Anterior cingulate cortex (tissue), 58 donors: Measurements from ENCODE around the gene EYA2.

Source experiments
- DNase-seq, 58 donors: peaks; one replicate each; lab custom pipeline; 2025; lab: John Stamatoyannopoulos, UW

EYA2 gene

DNA sequence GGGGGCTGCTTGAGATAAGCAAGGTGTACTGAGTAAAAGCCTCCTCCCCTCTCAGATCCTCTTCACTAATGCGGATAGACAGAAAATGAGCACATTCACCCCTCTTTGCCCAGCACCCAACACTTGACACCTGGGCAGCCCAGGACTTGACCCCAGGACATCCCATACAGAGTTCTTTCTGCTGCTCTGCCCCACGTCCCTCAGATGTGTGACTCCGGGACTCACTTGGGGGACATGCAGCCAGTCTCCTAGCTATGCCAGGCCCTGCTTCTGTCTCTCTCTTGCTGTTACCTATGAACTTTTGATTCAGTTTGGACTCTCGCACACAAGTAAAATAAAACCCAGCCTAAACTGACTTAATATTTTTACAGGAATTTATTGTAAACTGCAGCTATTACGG lies 159.9 kb downstream of the EYA2 start:
- no peak for DNase-seq

DNA sequence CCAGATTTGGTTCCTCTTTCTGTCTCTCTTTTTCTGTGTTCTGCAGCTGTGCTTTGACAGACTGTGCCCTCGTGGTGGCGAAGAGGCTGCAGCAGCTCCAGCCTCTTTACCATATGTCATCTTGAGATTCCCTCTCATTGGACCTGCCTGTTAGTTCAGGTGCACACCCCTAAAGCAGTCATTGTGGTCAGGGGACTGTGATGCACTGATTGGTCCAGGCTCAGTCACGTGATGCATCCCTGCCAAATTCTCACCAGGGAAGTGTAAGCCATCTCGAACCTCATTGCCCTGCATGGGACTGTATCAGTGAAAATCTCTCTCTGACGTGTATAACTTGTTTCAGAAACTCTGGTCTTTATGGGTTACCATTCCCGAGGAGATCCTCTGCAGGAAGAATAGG lies 160.3 kb downstream of the EYA2 start:
- DNase-seq: no peak

DNA sequence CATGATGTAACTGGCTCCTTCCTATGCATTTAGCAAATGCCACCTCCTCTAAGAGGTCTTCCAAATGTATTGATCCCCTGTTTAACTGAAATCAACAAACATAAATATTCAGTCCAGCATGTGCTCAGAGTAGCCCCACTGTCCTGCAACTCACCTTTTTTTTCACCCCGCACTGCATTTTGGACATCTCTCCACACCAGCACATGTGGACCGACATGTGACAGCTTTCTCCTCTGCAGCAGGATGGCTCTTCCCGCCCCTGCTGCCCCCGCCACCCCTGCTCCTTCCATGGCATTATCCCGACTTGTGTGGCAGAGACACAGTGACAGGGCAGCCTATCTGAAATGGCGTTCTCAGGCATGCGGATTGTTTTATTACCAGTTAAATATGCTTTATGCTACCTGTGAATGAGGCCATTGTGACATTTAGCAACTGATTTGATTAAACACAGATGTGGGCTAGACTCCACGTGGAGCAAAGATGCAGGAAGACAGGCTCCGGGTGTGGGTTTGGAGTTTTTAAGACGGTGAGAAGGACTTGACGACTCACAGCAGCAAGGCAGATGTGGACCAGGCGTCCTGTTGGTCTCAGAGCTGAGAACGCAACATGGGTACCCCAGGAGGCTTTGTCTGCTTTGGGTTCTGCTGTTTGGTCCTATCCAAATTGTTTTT lies 161.2 kb downstream of the EYA2 start:
- no peak for DNase-seq

DNA sequence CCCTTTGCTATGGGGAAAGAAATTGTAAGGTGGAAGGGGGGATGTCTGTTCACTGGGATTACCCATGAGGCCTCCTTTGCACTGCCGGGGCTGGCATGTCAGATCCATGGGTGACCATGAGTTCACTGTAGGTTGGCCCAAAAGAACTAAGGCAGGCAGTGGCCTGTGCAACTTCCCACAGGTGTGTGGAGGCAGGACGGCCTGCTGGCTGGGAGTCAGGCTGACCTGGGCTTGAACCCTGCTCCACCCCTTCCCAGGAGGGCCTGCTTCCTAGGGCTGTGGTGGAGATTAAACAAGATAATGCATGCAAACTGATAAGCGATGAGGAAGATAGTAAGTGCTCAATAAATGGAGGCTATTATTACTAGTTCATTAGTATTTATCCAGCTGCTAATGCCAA lies 163.0 kb downstream of the EYA2 start:
- no peak for DNase-seq

DNA sequence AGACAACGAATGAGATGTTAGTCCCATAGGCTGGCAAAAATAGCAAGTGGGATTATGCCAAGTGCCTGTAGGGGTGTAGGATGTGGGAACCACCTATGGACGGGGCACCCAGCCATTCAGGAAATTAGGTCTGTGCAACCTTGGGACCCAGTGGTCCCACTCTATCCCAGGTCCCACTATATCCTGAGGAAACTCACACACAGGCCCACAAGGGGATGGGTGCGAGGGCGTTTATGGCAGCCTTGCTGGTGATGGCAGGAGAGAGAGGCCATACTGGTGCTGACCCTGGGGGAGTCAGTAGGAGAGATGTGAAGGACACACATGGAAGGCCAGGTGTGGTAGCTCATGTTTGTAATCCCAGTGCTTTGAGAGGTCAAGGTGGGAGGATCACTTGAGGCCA lies 163.6 kb downstream of the EYA2 start:
- DNase-seq: no peak

DNA sequence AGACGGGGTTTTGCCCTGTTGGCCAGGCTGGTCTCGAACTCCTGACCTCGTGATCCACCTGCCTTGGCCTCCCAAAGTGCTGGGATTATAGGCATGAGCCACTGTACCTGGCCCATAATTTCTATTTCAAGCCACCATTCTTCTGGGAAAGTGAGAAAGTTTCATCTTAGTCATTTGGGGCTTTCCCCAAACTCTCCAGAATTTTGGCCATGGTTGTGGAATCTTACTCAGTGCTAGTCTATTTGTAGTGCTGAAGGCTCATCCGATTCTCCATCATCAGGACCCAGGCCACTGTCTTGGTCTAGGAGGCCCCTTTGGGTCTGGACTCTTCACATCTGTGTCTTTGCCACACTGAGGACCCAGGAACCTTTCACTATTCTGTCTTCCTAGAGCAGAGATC lies 164.9 kb downstream of the EYA2 start:
- DNase-seq: no peak

DNA sequence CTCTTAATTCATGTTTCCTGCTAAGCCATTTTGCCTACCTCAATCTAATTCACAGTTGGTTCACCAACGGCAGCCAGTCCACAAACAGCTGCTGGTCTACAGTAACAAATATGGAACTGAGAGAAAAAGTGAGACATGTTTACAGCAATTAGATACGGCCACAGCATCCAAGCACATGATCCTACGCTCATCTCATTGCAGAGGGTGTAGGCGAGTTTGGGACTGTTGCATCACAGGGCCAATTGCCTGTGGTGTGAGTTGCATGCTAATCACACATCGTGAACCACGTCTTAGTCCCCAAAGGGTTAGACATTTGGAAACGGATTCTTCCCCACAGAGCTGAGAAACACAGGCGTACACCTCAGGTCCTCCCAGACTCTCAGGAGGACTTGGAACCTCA lies 166.9 kb downstream of the EYA2 start:
- no peak for DNase-seq

DNA sequence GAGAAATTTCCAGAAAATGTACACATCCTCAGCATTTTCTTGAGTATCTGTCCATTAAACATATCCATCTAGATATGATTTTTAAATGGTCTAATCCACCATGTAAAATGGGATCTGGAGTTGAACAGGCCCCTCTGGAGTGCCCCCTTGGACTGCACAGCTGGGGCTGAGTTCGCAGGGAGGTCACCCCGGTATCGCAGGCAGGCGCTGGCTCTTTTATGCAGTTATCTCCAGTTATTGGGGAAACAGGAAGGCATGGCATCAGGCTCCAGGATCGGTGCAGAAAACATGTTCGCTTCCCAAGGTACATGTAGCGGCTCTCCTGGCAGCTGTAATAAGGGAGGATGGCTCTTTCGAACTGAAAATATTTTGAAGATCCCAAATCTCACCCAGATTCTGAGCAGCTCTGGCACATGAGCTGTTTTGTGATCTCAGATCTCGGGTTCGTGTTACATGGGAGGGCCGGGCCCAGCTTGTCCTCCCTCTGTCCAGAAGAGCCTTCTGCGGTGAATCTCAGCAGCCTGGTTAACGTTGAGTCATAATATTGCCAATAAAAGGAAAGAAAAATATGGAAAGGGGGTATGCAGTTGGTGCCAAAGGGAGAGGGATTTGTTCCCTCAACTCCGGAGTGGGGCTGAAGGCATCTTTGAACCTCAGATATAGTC lies 167.7 kb downstream of the EYA2 start:
- DNase-seq: no peak

DNA sequence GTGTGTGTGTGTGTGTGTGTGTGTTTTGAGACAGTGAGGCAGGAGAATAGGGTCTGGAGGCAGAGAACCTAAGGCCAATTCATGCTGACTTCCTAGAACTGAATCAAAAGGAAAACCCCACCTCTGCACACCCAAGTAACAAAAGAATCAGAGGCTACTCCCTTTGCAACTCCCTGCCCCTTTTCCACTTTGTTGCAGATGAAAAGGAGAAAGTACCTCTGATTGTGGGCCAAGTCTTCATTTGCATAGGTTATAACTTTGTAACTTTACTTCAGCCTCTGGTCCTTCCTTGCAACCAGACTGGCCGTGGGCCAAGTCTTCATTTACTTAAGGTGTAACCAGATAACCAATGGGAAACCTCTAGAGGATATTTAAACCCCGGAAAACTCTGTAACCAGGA lies 168.8 kb downstream of the EYA2 start:
- DNase-seq: no peak

DNA sequence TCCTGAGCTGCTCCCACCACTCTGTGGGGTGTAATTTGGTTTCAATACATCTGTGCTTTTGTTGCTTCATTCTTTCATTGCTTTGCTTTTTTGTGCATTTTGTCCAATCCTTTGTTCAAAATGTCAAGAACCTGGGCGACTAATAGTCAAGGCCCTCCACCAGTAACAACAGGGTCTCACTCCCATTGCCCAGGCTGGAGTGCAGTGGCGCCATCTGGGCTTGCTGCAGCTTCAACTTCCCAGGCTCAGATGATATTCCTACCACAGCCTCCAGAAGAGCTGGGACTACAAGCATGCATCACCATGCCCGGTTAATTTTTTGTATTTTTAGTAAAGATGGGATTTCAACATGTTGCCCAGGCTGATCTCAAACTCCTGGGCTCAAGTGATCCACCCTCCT lies 169.2 kb downstream of the EYA2 start:
- DNase-seq: no peak

DNA sequence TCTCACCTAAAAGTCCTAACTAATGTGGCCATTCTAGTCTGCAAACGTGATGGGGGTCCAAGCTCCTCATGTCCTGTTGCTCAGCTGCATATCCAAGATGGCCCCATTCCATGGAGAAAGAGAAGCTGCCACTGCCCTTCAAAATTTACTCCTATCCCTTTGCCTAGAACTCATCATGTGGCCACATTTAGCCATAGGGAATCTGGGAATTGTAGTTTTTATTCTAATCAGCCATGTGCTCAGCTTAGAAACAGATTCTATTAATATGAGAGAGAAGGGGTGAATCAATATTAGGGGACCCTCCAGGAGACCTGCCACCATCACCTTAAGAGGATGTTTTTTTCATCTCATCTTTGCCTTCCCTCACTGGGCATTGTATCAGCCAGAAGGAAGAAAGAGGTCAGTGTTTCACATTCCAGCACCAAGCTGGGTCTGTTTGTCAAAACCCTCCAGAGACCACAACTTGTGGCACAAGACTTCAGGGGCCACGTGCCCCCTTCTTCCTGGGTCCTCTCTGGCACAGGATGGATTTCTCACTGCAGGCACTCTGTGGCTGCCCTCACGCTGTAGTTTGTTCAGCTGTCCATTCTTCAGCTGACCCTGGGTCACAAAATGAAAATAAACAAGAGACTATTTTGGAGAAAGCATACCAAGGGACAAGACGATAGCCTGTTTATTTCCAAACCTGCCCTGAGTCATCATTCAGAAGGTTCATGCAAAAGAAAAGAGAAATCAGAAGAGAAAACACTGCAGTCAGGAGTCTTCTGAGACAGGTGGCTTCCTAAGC lies 172.0 kb downstream of the EYA2 start:
- DNase-seq: no peak

DNA sequence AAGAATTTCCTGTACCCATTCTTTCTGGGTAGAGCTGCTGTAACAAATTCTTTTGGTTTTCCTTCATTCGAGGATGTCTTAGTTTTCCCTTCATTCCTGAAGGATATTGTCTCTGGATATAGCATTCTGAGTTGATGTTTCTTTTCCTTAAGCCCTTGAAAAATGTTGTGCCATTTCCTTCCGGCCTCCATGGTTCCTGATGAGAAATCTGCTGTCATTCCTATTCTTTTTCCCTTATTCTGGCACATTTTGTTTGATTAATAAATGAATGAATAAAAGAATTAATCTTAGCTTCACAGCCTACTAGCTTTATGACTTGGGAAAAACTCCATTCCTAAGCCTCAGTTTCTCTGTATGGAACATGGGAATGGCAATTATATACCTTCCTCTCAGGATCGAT lies 173.1 kb downstream of the EYA2 start:
- no peak for DNase-seq

DNA sequence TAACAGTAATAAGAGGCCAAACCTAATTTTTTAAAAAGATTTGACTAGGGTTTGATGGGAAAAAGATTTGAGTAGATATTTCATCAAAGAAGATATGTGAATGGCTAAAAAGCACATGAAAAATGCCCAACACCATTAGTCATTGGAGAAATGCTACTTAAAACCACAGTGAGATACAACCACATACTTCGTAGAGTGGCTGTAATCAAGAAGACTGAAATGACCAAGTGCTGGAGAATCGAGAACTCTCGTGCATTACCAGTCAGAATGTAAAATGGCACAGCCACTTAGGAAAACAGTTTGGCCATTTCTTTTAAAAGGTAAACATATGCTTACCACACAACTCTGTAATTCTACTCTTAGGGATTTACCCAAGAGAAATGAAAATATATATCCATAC lies 175.5 kb downstream of the EYA2 start:
- DNase-seq: no peak

DNA sequence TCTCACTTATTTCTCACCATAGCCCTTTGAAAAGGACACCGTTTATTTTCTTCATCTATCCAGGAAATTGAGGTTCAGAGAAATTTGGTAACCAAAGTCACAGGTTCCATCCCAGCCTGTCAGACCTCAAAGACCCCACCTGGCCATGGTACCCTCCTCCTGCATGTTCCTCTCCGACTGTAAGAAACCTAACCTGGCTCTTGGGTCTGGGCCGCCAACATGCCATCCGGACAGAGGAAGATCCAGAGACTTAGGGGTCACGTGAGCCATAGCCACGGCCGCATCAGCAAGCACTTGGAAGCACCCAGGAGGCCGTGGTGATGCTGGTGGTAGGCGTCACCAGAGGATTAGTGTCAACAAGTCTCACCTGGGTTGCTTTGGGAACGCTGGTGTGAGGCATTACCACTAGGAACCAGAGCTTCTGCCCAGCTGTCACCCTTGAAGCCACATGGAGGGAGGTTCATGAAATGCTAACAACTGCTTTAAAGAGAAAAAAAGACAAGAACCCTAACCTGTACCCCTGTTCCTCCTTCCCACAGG lies 177.1 kb downstream of the EYA2 start:
- DNase-seq: no peak

DNA sequence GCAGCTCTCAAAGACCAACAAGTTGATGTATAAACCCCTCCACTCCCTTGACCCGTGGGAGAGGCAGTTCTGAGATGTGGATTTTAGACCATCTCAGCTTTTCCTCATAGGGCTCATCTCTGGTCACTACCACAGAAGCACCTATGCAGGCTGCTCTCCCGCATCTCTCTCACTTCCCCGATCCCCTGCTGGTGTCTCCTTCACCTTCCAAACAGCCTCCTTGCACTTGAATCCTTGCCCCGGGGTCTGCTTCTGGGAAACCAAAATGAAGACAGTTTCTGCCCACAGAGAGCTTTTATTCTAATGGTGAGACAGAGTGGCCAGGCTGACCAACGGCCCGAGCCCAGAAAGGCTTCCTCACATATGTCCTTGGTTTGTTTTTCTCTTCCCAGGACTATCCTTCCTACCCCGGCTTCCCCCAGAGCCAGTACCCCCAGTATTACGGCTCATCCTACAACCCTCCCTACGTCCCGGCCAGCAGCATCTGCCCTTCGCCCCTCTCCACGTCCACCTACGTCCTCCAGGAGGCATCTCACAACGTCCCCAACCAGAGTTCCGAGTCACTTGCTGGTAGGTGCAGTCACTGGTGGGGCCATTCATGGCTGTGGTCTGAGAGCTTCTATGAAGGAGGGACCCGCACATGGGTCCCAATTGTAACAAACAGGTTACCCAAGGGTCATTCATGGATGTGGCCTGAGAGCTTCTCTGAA lies 179.3 kb downstream of the EYA2 start:
- DNase-seq: no peak

DNA sequence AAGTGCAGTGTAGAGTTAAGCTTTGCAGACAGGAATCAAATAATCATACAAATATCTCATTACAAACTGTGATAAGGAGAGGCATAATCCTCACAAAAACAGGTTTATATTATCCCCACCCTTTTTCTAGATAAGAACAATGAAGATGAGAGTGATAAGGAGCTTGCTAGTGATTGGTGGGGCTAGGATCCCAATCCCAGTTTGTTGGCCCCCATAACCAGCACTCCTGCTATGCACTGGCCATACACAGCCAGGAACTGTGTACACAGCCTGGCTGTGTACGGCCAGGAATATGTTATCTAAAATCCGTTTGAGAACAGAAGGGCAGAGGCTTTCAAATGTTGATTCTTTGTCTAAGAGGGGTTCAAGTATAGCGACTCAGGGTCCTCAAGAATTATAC lies 180.6 kb downstream of the EYA2 start:
- DNase-seq: no peak

DNA sequence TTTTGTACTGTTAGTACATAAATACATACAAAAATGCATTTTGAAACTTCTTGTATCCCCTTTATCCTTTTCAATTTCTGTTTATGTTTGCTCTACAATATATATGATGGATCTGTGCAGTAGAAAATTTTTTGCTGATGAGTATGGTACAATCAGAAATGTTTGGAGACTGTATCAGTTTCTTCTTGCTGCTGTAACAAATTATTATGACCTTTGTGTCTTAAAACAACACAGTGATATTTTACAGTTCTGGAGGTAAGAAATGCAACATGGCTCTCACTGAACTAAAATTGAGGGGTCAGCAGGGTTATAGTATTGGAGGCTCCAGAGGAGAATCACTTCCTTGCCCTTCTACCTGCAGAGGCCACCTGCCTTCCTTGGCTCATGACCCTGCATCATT lies 184.4 kb downstream of the EYA2 start:
- no peak for DNase-seq

DNA sequence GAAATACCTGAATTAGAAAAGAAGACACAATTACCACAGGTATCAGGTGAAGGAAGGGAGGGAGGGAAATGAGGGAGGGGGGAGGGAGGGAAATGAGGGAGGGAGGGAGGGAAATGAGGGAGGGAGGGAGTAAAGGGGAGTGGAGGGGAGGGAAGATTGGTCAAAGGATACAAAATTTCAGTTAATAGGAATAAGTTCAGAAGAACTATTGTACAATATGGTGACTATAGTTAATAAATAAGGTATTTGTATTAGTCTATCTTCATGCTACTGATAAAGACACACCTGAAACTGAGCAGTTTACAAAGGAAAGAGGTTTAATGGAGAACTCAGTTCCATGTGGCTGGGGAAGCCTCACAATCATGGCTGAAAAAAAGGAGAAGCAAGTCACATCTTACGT lies 185.7 kb downstream of the EYA2 start:
- no peak for DNase-seq

DNA sequence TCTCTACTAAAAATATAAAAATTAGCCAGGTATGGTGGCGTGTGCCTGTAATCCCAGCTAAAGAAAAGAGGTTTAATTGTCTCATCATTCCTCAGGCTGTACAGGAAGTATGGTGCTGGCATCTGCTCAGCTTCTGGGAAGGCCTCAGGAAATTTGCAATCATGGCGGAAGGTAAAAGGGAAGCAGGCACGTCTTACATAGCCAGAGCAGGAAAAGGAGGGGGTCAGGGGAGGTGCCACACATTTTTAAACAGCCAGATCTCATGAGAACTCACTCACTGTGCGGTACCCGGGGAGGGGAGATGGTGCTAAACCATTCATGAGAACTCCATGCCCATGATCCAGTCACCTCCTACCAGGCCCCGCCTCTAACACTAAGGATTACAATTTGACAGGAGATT lies 191.7 kb downstream of the EYA2 start:
- DNase-seq: no peak

DNA sequence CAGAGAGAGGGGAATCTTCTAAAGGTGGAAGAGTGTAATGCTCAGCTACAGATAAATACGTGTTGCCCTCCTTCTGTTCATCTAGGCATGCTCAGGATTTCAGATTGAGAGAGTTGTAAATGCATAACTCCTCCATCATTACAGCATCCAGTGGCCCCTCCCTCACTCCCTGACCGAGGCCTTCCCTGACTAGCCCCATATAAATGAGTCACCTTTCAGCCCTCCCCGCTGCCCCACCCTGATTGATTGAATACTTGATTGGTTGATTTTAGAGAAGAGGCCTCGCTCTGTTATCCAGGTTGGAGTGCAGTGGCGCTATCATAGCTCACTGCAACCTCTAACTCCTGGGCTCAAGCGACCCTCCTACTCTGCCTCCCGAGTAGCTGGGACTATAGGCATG lies 193.7 kb downstream of the EYA2 start:
- no peak for DNase-seq

DNA sequence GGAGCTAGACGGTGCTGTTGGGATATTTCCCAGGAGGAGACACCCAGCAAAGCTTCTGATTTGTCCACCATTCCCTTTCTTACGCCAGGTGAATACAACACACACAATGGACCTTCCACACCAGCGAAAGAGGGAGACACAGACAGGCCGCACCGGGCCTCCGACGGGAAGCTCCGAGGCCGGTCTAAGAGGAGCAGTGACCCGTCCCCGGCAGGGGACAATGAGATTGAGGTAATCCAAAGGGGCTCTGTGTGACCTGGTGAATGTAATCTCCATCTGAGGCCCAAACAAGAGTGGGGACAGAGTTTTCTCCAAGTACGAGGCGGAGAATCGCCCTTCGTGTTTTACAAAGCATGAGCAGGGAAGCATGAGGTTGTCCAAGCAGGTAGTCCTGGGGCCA lies 194.5 kb downstream of the EYA2 start:
- DNase-seq: no peak
